ENCODE results near the gene HMGXB3. TPM values are rescaled to one million over a fixed set of nuclear protein-coding genes. Genes with fewer than 3 reads are reported as not detected.
A peak's percentile ranks its signal among the peaks of the same experiment; 100 is the strongest.

Gene HMGXB3
- total and polyA plus RNA-seq, 2 of the 13 experiments (the other 11 are each of a cell fraction or from before 2014, with no cell fraction given): 18.8 to 23.8 TPM

GRCh38 chr5:150000256-150000989 lies at the start of gene HMGXB3, which contains the start of gene TIGD6 (continued):
- TF ChIP-seq BCLAF1 (IDR thresholded peaks at IDR 0.05): no peak
- TF ChIP-seq IRF1 (CRISPR knock-in tag; IDR thresholded peaks at IDR 0.05; ENCODE audit: low read depth): no peak
- no peak; the same call in 1 of the 2 replicates for TF ChIP-seq ZNF766 (CRISPR knock-in tag; IDR thresholded peaks at IDR 0.05; ENCODE audit: borderline replicate concordance)
- no peak for TF ChIP-seq ZNF562 (CRISPR knock-in tag; IDR thresholded peaks at IDR 0.05; ENCODE audit: borderline replicate concordance)
- peak; percentile 45; the same call in 1 of the 2 replicates for TF ChIP-seq ZNF609 (CRISPR knock-in tag; IDR thresholded peaks at IDR 0.05; ENCODE audit: borderline replicate concordance)
- TF ChIP-seq TERF1 (CRISPR knock-in tag; IDR thresholded peaks at IDR 0.05): no peak
- TF ChIP-seq ZBTB14 (CRISPR knock-in tag; IDR thresholded peaks at IDR 0.05): 0 out of 2 replicates have a peak, but pooled peaks have one; percentile 5
- TF ChIP-seq ARID4A (CRISPR knock-in tag; IDR thresholded peaks at IDR 0.05; ENCODE audit: borderline replicate concordance): peak; percentile 98
- no peak for TF ChIP-seq ZFP62 (CRISPR knock-in tag; IDR thresholded peaks at IDR 0.05)
